SH-SY5Y (cell line): ENCODE results near the gene ACTRT2.

Experiments
- GATA2 ChIP-seq: IDR thresholded peaks from 2 replicates; pipeline ENCODE4 v1.6.1; 2011; ENCODE audit warnings: mild to moderate bottlenecking, low read depth, low read length
- GATA3 ChIP-seq: IDR thresholded peaks from 2 replicates; pipeline ENCODE4 v1.6.1; 2011; ENCODE audit warnings: low read depth, mild to moderate bottlenecking, low read length, moderate library complexity

DNA sequence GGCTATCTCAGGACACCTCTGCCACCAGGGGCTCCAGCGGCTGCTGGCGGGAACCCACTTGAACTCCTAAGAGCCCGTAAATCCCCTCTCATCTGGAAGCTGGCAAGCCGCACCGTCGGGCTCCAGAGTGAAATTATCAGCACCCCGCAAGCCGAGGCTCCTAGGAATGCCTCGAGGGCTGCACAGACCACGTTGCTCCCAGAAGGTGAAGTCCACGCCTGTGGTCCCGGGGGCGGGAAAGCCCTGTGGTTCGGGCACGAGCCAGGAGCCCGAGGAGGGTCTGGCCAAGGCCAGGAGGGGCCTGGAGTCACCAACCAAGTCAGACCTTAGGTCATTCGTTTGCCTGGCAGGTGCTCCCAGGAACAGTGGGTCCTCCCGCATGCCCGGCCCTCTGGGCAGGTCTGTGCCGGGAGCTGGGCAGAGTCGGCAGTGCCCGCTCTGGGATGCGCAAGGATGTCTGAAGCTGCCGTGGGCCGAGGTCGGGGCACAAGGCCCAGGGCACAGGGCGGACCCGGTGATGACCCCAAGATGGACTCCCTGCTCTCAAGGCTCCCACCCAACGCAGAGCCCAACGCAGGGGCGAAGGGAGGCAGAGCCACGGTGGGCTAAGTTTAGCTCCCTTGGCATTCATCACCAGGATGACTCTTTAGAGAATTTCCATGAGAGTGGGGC lies 8.9 kb downstream of the ACTRT2 start:
- no peak for TF ChIP-seq GATA2
- no peak for TF ChIP-seq GATA3
